Calu3 (cell line): ENCODE results near the gene VASP. TPM values are rescaled to one million over a fixed set of nuclear protein-coding genes. Genes with fewer than 3 reads are reported as not detected.

Source experiments
- BruUV-seq: library from RNA; stranded (reverse); fragments of 400-500 nt; replicated peaks from 2 replicates; lab custom pipeline; 2021; lab: Mats Ljungman, UMichigan
- CTCF ChIA-PET: fragments of 300-600 bp; sonication (Branson Sonifier 250); formaldehyde crosslinking; loops from one replicate; lab custom pipeline; 2022; ENCODE audit warnings: antibody characterized with exemption; lab: Charles Lee
- DNase-seq: peaks from one replicate; pipeline ENCODE4 v3.0.0; 2022
- H3K27ac Mint-ChIP-seq: one replicate; pipeline ENCODE4 v1.8.0; 2022; ENCODE audit warnings: mixed read lengths; ENCODE audit not compliant: unreplicated experiment
- H3K27me3 Mint-ChIP-seq: one replicate; pipeline ENCODE4 v1.8.0; 2022; ENCODE audit warnings: mixed read lengths; ENCODE audit not compliant: unreplicated experiment
- H3K36me3 Mint-ChIP-seq: one replicate; pipeline ENCODE4 v1.8.0; 2022; ENCODE audit warnings: mild to moderate bottlenecking, moderate library complexity, mixed read lengths; ENCODE audit not compliant: insufficient read depth, unreplicated experiment
- H3K4me1 Mint-ChIP-seq: one replicate; pipeline ENCODE4 v1.8.0; 2022; ENCODE audit warnings: mild to moderate bottlenecking, low read depth, mixed read lengths; ENCODE audit not compliant: unreplicated experiment
- H3K4me3 Mint-ChIP-seq: one replicate; pipeline ENCODE4 v1.8.0; 2022; ENCODE audit warnings: mild to moderate bottlenecking, low read depth, moderate library complexity, mixed read lengths; ENCODE audit not compliant: unreplicated experiment
- H3K9me3 Mint-ChIP-seq: one replicate; pipeline ENCODE4 v1.8.0; 2022; ENCODE audit warnings: low read depth, mixed read lengths; ENCODE audit not compliant: unreplicated experiment
- intact Hi-C: fragments of 100-400 bp; cut with micrococcal nuclease; formaldehyde crosslinking; loops from one replicate; pipeline ENCODE4 v1.10.0; 2022; ENCODE audit not compliant: unreplicated experiment
- total RNA-seq: library from RNA; stranded (reverse); gene quantifications from 2 replicates; pipeline ENCODE4 v1.2.3, GENCODE V29; 2022
- TF ChIP-seq, protein P1 (sequence below): fragments of 200-600 bp; IDR thresholded peaks from one replicate; pipeline ENCODE4 v1.8.0; 2022; ENCODE audit warnings: antibody characterized with exemption; ENCODE audit not compliant: unreplicated experiment

VASP gene
- total RNA-seq, 1 experiment from 2014 or later: 194 TPM

DNA sequence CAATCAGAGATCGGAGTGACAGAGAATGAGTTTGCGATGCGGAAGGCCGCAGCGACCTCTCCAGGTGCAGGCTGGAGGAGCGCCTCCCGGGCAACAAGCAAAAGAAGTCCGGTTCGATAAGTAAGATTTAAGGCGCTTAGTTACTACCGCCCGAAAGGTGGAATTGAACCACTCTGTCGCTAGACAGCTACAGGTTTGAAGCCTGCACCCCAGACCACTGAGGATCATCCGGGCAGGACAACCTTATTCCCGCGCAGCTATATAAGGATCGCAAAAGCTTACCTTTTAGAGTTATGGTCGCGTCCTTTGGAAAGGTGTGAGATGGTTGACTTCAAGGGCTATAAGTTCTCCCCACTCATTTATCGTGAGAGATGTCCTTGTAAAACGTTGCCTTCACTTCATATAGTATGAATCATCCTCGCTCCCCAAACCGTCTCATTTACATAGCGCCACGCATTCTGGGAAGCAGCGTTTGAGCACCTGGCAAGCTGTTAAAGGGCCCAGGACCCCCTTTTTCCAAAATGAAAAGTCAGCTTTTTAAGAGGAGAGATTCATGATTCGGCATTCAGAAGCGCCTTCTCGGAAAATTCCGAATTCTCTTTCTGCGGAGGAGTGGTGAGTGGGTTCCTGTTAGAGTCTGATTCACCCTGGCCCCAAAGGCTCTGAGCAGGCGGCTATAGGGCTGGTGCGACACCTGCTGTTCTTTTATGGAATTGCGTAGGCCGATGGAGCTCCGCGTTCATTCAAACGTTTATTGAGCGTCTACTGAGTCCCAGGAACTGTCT is 28.6 kb upstream of the VASP start:
- peaks cover 31% of the 10 kb centered on the region for H3K4me1 Mint-ChIP-seq
- H3K27me3 Mint-ChIP-seq: no peaks in the 10 kb centered on the region
- peak; percentile 92 for DNase-seq
- H3K36me3 Mint-ChIP-seq: peaks cover 50% of the 10 kb centered on the region
- CTCF ChIA-PET: interaction anchor here (0.6 to 4.7 kb wide), 25 partner anchors 11 to 214 kb away, joined by 3 to 181 read pairs (median 5); partner anchors contain the start of genes ERCC2, FOSB, OPA3 and PPP1R13L
- no peaks in the 10 kb centered on the region for H3K9me3 Mint-ChIP-seq
- peak overlapping the region; percentile 52 for H3K4me3 Mint-ChIP-seq
- intact Hi-C loops: loop anchor here (1.0 to 2.0 kb wide), 3 partner anchors 39 to 75 kb away; no protein-coding TSS in a partner anchor
- TSS peak; percentile 100 for BruUV-seq
- H3K27ac Mint-ChIP-seq: peak overlapping the region; percentile 98
- TF ChIP-seq, protein P1, sequence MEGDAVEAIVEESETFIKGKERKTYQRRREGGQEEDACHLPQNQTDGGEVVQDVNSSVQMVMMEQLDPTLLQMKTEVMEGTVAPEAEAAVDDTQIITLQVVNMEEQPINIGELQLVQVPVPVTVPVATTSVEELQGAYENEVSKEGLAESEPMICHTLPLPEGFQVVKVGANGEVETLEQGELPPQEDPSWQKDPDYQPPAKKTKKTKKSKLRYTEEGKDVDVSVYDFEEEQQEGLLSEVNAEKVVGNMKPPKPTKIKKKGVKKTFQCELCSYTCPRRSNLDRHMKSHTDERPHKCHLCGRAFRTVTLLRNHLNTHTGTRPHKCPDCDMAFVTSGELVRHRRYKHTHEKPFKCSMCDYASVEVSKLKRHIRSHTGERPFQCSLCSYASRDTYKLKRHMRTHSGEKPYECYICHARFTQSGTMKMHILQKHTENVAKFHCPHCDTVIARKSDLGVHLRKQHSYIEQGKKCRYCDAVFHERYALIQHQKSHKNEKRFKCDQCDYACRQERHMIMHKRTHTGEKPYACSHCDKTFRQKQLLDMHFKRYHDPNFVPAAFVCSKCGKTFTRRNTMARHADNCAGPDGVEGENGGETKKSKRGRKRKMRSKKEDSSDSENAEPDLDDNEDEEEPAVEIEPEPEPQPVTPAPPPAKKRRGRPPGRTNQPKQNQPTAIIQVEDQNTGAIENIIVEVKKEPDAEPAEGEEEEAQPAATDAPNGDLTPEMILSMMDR: peak; percentile 99

DNA sequence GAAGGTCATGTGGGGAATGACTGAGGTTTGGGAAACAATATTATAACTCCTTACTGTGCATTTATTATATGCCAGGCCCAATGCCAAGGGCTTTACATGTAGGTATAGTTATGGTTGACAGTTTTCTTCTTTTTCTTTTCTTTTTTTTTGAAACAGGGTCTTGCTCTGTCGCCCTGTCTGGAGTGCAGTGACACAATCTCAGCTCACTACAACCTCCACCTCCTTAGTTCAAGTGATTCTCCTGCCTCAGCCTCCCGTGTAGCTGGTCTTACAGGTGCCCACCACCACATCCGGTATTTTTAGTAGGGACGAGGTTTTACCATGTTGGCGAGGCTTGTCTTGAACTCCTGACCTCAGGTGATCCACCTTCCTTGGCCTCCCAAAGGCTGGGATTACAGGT is 24.2 kb upstream of the VASP start:
- no peak overlapping the region for H3K4me3 Mint-ChIP-seq
- no peak overlapping the region for H3K27ac Mint-ChIP-seq
- CTCF ChIA-PET: interaction anchor here (0.6 kb wide), 1 partner anchor 30 kb away, joined by 5 read pairs; no protein-coding TSS in a partner anchor
- H3K4me1 Mint-ChIP-seq: peaks cover 15% of the 10 kb centered on the region
- no peaks in the 10 kb centered on the region for H3K9me3 Mint-ChIP-seq
- intact Hi-C loops: no loop called here
- DNase-seq: no peak
- TF ChIP-seq, protein P1: no peak
- H3K27me3 Mint-ChIP-seq: no peaks in the 10 kb centered on the region
- H3K36me3 Mint-ChIP-seq: peaks cover 25% of the 10 kb centered on the region
- no TSS peak for BruUV-seq

DNA sequence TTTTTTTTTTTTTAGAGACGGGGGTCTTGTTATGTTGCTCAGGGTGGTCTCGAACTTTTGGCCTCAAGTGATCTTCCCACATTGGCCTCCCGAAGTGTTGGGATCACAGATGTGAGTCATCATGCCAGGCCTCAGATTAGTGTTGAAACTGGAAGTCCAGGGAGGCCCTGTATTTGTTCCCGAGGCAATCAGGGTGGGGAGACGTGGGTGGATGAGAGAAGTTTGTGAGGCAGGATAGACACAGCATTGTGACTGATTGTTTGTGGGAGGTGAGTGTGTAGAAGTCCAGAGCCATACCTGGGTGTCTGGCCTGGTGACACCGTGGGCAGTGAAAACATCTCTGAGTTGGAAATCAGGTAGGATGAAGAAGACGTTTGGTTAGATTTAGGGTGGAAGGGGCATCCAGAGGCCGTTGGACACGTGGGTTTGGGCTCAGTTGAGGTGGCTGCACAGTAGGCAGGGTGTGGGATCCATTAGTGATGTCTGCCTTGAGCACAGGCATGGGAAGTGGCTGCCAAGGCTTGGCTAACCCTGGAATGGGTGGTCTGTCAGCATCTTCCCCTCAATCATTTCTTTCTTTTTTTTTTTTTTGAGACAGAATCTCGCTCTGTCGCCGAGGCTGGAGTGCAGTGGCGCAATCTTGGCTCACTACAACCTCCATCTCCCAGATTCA is 22.9 kb upstream of the VASP start:
- no peak overlapping the region for H3K4me3 Mint-ChIP-seq
- peaks cover 13% of the 10 kb centered on the region for H3K36me3 Mint-ChIP-seq
- peaks cover 10% of the 10 kb centered on the region for H3K4me1 Mint-ChIP-seq
- H3K27me3 Mint-ChIP-seq: no peaks in the 10 kb centered on the region
- intact Hi-C loops: no loop called here
- H3K27ac Mint-ChIP-seq: no peak overlapping the region
- BruUV-seq: no TSS peak
- no peaks in the 10 kb centered on the region for H3K9me3 Mint-ChIP-seq
- TF ChIP-seq, protein P1: no peak
- DNase-seq: no peak
- CTCF ChIA-PET: interaction anchor here (0.6 to 2.0 kb wide), 13 partner anchors 12 to 236 kb away, joined by 3 to 35 read pairs (median 5); partner anchors contain the start of gene PPP1R13L

DNA sequence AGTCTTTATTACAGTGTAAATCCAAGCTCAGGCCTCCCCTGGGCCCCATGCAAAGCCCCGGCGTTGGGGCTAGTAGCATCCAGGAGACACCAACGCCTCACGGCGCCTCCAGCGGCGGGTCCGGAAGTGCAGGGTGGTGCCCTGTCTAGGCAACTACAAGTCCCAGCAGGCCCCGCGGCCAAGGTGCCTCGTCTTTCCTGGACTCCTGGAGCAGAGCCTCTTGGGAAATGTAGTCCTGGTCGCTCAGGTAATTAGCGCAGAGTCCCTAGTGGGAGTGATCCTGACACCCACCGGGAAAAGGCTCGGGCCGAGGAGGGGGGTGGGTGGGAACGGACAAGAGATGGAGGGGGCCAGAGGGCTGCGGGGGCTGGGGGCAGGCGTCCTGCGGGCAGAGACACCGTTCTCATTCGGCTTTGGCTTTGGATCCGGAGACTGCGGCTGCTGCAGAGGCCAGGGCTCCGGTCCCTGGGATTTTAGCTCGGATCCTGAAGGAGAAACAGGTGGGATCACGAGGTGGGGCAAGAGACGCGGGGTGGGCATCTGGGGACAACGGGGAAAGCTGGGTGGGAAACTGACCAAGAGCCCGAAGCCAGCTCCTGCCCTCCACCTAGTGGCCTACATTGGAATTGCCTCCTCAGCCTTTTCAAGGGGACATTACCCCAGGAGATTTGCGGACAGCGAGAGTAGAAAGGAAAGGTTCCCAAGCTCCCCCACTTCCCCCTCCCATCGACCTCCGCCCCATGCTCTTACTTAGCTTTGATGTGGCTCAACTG is 21.8 kb upstream of the VASP start:
- intact Hi-C loops: no loop called here
- BruUV-seq: no TSS peak
- peak overlapping the region; percentile 79 for H3K4me3 Mint-ChIP-seq
- peaks cover 13% of the 10 kb centered on the region for H3K36me3 Mint-ChIP-seq
- H3K27ac Mint-ChIP-seq: peak overlapping the region; percentile 59
- peaks cover 10% of the 10 kb centered on the region for H3K4me1 Mint-ChIP-seq
- peak; percentile 99 for DNase-seq
- H3K9me3 Mint-ChIP-seq: no peaks in the 10 kb centered on the region
- CTCF ChIA-PET: interaction anchor here (0.5 to 2.0 kb wide), 21 partner anchors 11 to 284 kb away, joined by 3 to 35 read pairs (median 4); partner anchors contain the start of genes FOSB, PPP1R13L and SIX5
- TF ChIP-seq, protein P1: peak; percentile 82
- no peaks in the 10 kb centered on the region for H3K27me3 Mint-ChIP-seq
